G401 (cell line): ENCODE data around the gene FAM241B. TPM values are rescaled to one million over a fixed set of nuclear protein-coding genes. Genes with fewer than 3 reads are reported as not detected.

Source experiments
- DNase-seq: peaks from one replicate; pipeline ENCODE4 v3.0.0-alpha.2; 2015; ENCODE audit warnings: low spot score
- in situ Hi-C: cut with HindIII; loops from 2 replicates; pipeline ENCODE4 v1.10.0; 2016; ENCODE audit warnings: low sequenced_read_pairs, mixed read lengths
- total RNA-seq: library from RNA; depleted of rRNA; stranded (reverse); fragments of >200 nt; shearing (Covaris generic); gene quantifications from 2 replicates; pipeline ENCODE4 v1.2.3, GENCODE V29; 2014; rRNA removed

FAM241B gene
- total RNA-seq, result 27.8 and 36.7 TPM in 2 replicates

GRCh38 chr10:69629897-69630650, at the start of gene FAM241B:
TSS of gene FAM241B (plus strand) at chr10:69630247. CDS start at chr10:69631744, 1,497 bp downstream.
- in situ Hi-C loops, result no loop called here

GRCh38 chr10:69580435-69580834, 49.6 kb upstream of the FAM241B start:
- no peak for DNase-seq
- in situ Hi-C loops, result no loop called here

More at GRCh38 chr10:69629897-69630650, at the start of gene FAM241B:
- DNase-seq, result peak; percentile 74

- in situ Hi-C loops, result no loop called here
- no peak for DNase-seq
Observed at GRCh38 chr10:69583106-69583505, 46.9 kb upstream of the FAM241B start.

GRCh38 chr10:69584624-69585023, 45.4 kb upstream of the FAM241B start:
- in situ Hi-C loops, result no loop called here
- DNase-seq, result no peak

GRCh38 chr10:69588358-69588757, 41.7 kb upstream of the FAM241B start:
- in situ Hi-C loops, result no loop called here
- no peak for DNase-seq

- in situ Hi-C loops, result no loop called here
- no peak for DNase-seq
Observed at GRCh38 chr10:69600761-69601330, 29.2 kb upstream of the FAM241B start.

GRCh38 chr10:69609077-69609476, 21.0 kb upstream of the FAM241B start:
- in situ Hi-C loops, result no loop called here
- DNase-seq, result no peak

- DNase-seq, result peak; percentile 12
- in situ Hi-C loops, result no loop called here
Observed at GRCh38 chr10:69612760-69613159, 17.3 kb upstream of the FAM241B start.

- no peak for DNase-seq
- in situ Hi-C loops, result no loop called here
Observed at GRCh38 chr10:69614130-69614529, 15.9 kb upstream of the FAM241B start.

GRCh38 chr10:69616358-69616757, 13.7 kb upstream of the FAM241B start:
- no peak for DNase-seq
- in situ Hi-C loops, result no loop called here

GRCh38 chr10:69618746-69619145, 11.3 kb upstream of the FAM241B start:
- in situ Hi-C loops, result no loop called here
- no peak for DNase-seq

GRCh38 chr10:69619626-69620025, 10.4 kb upstream of the FAM241B start:
- no peak for DNase-seq
- in situ Hi-C loops, result no loop called here

GRCh38 chr10:69620625-69621024, 9.4 kb upstream of the FAM241B start:
- in situ Hi-C loops, result no loop called here
- DNase-seq, result no peak

- DNase-seq, result no peak
- in situ Hi-C loops, result no loop called here
Observed at GRCh38 chr10:69624245-69624786, 5.7 kb upstream of the FAM241B start.

GRCh38 chr10:69626826-69627225, 3.2 kb upstream of the FAM241B start:
- in situ Hi-C loops, result no loop called here
- DNase-seq, result no peak

GRCh38 chr10:69628891-69629290, 1.2 kb upstream of the FAM241B start:
- in situ Hi-C loops, result no loop called here

GRCh38 chr10:69629519-69629896, 539 bp upstream of the FAM241B start:
- in situ Hi-C loops, result no loop called here

More at GRCh38 chr10:69628891-69629290, 1.2 kb upstream of the FAM241B start:
- peak; percentile 80 for DNase-seq

GRCh38 chr10:69630651-69631400, 779 bp downstream of the FAM241B start:
- no peak for DNase-seq
- in situ Hi-C loops, result no loop called here

More at GRCh38 chr10:69629519-69629896, 539 bp upstream of the FAM241B start:
- DNase-seq, result no peak

- in situ Hi-C loops, result no loop called here
- no peak for DNase-seq
Observed at GRCh38 chr10:69631566-69631965, 1.5 kb downstream of the FAM241B start.
